ENCODE measurements around the gene NDUFB11.

NDUFB11 gene

DNA sequence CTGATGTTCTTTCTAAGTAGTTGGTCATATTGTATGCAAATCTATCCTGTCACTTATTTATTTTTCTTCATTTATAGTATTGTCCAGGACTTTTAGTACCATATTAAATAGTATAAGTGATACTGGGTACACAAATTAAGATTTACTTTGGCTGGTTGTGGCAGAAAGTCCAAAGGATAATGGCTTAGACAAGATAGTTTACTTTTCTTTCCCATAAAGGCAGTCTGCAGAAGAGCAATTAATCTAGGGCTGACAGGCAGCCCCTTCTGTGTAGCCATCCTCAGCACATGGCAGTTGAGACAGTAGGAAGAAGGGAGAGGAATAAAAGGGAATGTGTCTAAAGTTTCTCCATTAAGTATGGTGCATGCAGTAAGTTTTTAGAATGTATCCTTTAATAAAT is 6.9 kb upstream of the NDUFB11 start:
- DNase-seq (ENCODE audit: low read depth) = no peak
- H3K4me3 ChIP-seq (ENCODE audit: control insufficient read depth, low read depth, low read length) = no peak overlapping the region
- TF ChIP-seq, protein P1, sequence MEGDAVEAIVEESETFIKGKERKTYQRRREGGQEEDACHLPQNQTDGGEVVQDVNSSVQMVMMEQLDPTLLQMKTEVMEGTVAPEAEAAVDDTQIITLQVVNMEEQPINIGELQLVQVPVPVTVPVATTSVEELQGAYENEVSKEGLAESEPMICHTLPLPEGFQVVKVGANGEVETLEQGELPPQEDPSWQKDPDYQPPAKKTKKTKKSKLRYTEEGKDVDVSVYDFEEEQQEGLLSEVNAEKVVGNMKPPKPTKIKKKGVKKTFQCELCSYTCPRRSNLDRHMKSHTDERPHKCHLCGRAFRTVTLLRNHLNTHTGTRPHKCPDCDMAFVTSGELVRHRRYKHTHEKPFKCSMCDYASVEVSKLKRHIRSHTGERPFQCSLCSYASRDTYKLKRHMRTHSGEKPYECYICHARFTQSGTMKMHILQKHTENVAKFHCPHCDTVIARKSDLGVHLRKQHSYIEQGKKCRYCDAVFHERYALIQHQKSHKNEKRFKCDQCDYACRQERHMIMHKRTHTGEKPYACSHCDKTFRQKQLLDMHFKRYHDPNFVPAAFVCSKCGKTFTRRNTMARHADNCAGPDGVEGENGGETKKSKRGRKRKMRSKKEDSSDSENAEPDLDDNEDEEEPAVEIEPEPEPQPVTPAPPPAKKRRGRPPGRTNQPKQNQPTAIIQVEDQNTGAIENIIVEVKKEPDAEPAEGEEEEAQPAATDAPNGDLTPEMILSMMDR (IDR thresholded peaks at IDR 0.05; ENCODE audit: control insufficient read depth, insufficient read depth, low read depth, low read length, missing control alignments) = no peak

DNA sequence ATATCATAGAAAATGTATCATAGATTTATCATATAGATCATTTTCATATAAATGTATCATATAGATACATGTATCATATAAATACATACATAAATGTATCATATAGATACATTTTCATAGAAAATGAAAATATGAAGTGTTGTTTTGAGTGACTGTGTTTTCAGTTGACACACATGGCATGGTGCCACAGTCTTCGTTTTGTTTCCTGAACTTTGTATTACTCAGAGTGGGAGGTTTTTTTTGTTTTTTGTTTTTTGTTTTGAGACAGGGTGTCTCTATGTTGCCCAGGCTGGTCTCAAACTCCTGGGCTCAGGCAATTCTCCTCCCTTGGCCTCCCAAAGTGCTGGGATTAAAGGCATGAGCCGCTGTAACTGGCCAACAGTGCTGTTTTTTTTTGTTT is 4.4 kb upstream of the NDUFB11 start:
- H3K4me3 ChIP-seq (ENCODE audit: control insufficient read depth, low read depth, low read length) = no peak overlapping the region
- TF ChIP-seq, protein P1 (IDR thresholded peaks at IDR 0.05; ENCODE audit: control insufficient read depth, insufficient read depth, low read depth, low read length, missing control alignments) = no peak
- DNase-seq (ENCODE audit: low read depth) = no peak

DNA sequence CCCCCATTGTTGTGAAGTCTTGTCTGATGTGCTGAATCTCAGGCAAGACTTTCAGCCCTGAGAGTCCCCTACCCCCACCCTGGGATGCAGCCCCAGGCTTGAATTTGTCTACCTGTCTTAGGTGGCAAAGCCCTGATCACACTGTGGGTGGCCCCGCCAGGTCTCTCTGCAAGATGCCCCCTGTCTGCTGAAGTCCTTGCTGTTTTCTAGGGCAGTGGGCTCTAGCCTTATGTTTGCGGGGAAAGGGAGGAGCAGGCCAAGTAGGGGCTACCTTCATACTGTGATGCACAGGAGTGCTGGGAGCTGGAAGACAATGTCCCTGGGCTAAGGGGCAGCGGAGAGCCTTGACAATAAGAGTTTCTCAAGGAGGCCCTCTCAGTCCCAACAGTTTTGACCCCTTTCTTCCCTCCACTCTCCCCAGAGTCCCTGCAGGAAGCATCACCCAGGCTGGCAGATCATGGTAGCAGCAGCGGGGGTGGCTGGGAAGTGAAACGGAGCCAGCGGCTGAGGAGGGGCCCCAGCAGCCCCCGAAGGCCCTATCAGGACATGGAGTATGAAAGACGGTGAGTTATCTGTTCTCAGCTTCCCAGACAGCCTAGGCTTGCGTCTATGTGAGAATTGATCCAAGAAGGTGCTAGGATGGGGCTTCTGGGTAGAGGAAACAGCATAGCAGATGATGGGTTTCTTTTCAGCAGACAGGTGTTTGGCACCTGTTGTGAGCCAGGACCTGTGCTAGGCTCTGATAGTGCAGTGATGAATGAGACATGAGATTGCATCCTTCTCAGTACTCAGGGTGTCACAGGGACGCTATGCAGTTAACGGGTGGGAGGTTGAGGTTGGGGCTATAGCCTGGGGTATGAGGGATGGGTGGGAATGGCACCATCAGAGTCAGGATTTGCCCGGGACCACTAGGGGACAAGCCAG is 2.7 kb upstream of the NDUFB11 start:
- peak overlapping the region; percentile 79 for H3K4me3 ChIP-seq (ENCODE audit: control insufficient read depth, low read depth, low read length)
- TF ChIP-seq, protein P1 (IDR thresholded peaks at IDR 0.05; ENCODE audit: control insufficient read depth, insufficient read depth, low read depth, low read length, missing control alignments) = no peak

GRCh38 chrX:47146121-47146935 is 1.8 kb upstream of the NDUFB11 start:
- no peak for DNase-seq (ENCODE audit: low read depth)
- TF ChIP-seq, protein P1 (IDR thresholded peaks at IDR 0.05; ENCODE audit: control insufficient read depth, insufficient read depth, low read depth, low read length, missing control alignments) = no peak
- peak overlapping the region; percentile 79 for H3K4me3 ChIP-seq (ENCODE audit: control insufficient read depth, low read depth, low read length)

More for the DNA sequence above, 2.7 kb upstream of the NDUFB11 start:
- DNase-seq (ENCODE audit: low read depth) = no peak

GRCh38 chrX:47145395-47146120 is 1.1 kb upstream of the NDUFB11 start:
- no peak for DNase-seq (ENCODE audit: low read depth)
- peak overlapping the region; percentile 79 for H3K4me3 ChIP-seq (ENCODE audit: control insufficient read depth, low read depth, low read length)
- TF ChIP-seq, protein P1 (IDR thresholded peaks at IDR 0.05; ENCODE audit: control insufficient read depth, insufficient read depth, low read depth, low read length, missing control alignments) = no peak
